ENCODE data around the gene PDSS1. TPM values are rescaled to one million over a fixed set of nuclear protein-coding genes. Genes with fewer than 3 reads are reported as not detected.

The PDSS1 gene
- total and polyA plus RNA-seq, 2 donors, result 30.5 to 31.5 TPM

GRCh38 chr10:26738301-26738911, 40.9 kb downstream of the PDSS1 start:
- DNase-seq (ENCODE audit: low read depth in 6 of 9, low spot score in 9 of 9), result no peak
- H3K27ac ChIP-seq (ENCODE audit: low read depth in 1 of 2, low read length in 1 of 2), result peak overlapping the region in 1 of 2 donors; percentile 53
- WGBS, result 95% methylated on average over 5 of the region's 5 CpGs
- no peaks in the 10 kb centered on the region for H3K9me3 ChIP-seq (ENCODE audit: control insufficient read depth in 2 of 2, insufficient read depth in 1 of 2, low read length in 1 of 2)
- peaks cover 57 to 85% of the 10 kb centered on the region in 2 donors for H3K36me3 ChIP-seq (ENCODE audit: control insufficient read depth in 2 of 2, insufficient read depth in 2 of 2, low read length in 1 of 2)
- H3K4me1 ChIP-seq (ENCODE audit: control insufficient read depth in 2 of 2, insufficient read depth in 2 of 2, low read length in 2 of 2), result no peaks in the 10 kb centered on the region
- no peaks in the 10 kb centered on the region for H3K27me3 ChIP-seq (ENCODE audit: control insufficient read depth in 2 of 2, insufficient read depth in 1 of 2, low read length in 1 of 2)
- H3K4me3 ChIP-seq (ENCODE audit: low read length in 2 of 2), result no peak overlapping the region

DNA sequence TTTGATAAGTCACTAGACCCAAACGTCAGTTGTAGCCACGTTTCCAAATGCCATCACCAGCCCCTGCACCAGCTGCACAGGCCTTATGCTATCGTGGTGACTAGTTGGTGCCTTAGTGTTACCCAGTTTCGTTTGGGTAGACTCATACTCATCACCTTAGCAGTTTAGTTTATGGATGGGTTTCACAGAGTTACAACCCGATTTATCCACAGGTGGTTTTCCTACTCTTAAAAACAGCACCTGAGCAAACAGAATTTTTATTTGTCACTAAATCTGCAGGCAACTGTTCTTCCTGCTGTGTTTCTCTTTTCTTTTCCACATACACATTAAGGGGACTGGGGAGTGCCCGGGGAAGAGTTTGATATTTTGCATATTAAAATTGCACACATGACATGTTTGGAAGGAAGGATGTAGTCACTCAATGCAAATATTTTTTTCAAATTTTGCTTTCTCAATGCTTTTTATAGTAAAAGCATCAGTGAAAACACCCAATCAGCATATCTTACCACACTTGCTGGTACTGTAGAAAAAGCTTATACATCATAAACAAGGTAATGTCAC, 41.6 kb downstream of the PDSS1 start:
- DNase-seq (ENCODE audit: low read depth in 6 of 9, low spot score in 9 of 9), result no peak
- Histone ChIP-seq H3K27me3 (ENCODE audit: control insufficient read depth in 2 of 2, insufficient read depth in 1 of 2, low read length in 1 of 2) (no peaks in the 10 kb centered on the region), H3K27ac (ENCODE audit: low read depth in 1 of 2, low read length in 1 of 2) (peak overlapping the region in 1 of 2 donors; percentile 4), H3K36me3 (ENCODE audit: control insufficient read depth in 2 of 2, insufficient read depth in 2 of 2, low read length in 1 of 2) (peaks cover 50 to 85% of the 10 kb centered on the region in 2 donors), H3K4me1 (ENCODE audit: control insufficient read depth in 2 of 2, insufficient read depth in 2 of 2, low read length in 2 of 2) (no peaks in the 10 kb centered on the region), H3K4me3 (ENCODE audit: low read length in 2 of 2) (no peak overlapping the region), H3K9me3 (ENCODE audit: control insufficient read depth in 2 of 2, insufficient read depth in 1 of 2, low read length in 1 of 2) (no peaks in the 10 kb centered on the region)
- WGBS, result 91% methylated on average over 6 of the region's 6 CpGs

DNA sequence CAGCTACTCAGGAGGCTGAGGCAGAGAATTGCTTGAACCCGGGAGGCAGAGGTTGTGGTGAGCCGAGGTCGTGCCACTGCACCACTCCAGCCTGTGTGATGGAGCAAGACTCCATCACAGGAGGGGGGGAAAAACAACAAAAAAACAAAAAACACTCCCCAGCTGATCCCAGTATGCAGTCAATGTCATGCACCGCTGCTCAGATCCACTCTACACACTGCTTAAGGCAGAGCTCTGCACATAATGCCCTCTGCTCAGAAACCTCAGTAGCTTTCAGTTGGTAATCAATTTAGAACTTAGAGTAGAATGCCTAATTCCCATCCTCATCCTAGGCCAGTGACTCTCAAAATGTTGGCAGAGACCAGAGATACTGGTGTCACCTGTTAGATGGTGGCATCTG, 43.9 kb downstream of the PDSS1 start:
- H3K36me3 ChIP-seq (ENCODE audit: control insufficient read depth in 2 of 2, insufficient read depth in 2 of 2, low read length in 1 of 2), result peaks cover 36 to 74% of the 10 kb centered on the region in 2 donors
- no peak for DNase-seq (ENCODE audit: low read depth in 6 of 9, low spot score in 9 of 9)
- no peak overlapping the region for H3K4me3 ChIP-seq (ENCODE audit: low read length in 2 of 2)
- H3K4me1 ChIP-seq (ENCODE audit: control insufficient read depth in 2 of 2, insufficient read depth in 2 of 2, low read length in 2 of 2), result no peaks in the 10 kb centered on the region
- H3K27ac ChIP-seq (ENCODE audit: low read depth in 1 of 2, low read length in 1 of 2), result no peak overlapping the region
- WGBS, result 99% methylated on average over 4 of the region's 4 CpGs
- no peaks in the 10 kb centered on the region for H3K27me3 ChIP-seq (ENCODE audit: control insufficient read depth in 2 of 2, insufficient read depth in 1 of 2, low read length in 1 of 2)
- no peaks in the 10 kb centered on the region for H3K9me3 ChIP-seq (ENCODE audit: control insufficient read depth in 2 of 2, insufficient read depth in 1 of 2, low read length in 1 of 2)

DNA sequence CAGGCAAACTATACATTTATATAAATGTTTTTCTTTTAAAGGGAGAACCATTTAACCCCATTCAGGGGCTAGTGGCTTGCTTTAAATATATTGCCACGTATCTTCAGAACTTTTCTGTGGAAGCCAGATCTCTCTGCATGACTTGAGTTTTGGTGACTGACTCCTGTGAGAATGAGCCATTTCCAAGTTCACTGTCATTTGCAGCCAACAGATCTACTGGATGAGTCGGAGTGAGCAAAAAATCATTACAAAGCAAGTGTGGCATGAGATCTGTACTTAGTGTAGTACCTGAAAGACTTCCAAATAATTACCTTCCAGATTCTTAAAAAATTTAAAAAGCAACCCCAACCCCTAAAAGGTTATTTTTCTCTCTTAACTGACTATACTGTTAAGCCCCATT, 45.6 kb downstream of the PDSS1 start:
- no peak for DNase-seq (ENCODE audit: low read depth in 6 of 9, low spot score in 9 of 9)
- Histone ChIP-seq H3K4me3 (ENCODE audit: low read length in 2 of 2) (no peak overlapping the region), H3K27ac (ENCODE audit: low read depth in 1 of 2, low read length in 1 of 2) (no peak overlapping the region), H3K4me1 (ENCODE audit: control insufficient read depth in 2 of 2, insufficient read depth in 2 of 2, low read length in 2 of 2) (no peaks in the 10 kb centered on the region), H3K36me3 (ENCODE audit: control insufficient read depth in 2 of 2, insufficient read depth in 2 of 2, low read length in 1 of 2) (peaks cover 30 to 73% of the 10 kb centered on the region in 2 donors), H3K27me3 (ENCODE audit: control insufficient read depth in 2 of 2, insufficient read depth in 1 of 2, low read length in 1 of 2) (no peaks in the 10 kb centered on the region), H3K9me3 (ENCODE audit: control insufficient read depth in 2 of 2, insufficient read depth in 1 of 2, low read length in 1 of 2) (no peaks in the 10 kb centered on the region)
- 96% methylated on average over 2 of the region's 2 CpGs for WGBS

DNA sequence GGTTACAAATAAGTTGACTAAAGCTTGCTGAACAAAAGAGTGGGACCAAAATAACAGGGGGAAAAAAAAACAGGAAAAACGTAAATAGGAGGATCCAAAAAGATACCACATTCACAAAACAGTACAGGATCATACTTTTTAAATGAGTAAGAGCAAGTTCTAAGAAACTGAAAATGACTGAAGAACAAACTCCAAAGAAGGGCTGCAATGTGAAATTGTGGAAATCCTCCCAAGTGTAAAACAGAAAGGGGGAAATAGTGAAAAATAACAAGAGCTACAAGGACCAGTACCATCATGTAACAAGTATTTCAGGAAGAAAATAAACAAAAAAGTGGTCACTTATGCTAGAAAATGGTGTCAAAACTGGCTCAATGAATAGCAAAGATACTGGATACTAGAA, 46.3 kb downstream of the PDSS1 start:
- Histone ChIP-seq H3K4me1 (ENCODE audit: control insufficient read depth in 2 of 2, insufficient read depth in 2 of 2, low read length in 2 of 2) (no peaks in the 10 kb centered on the region), H3K4me3 (ENCODE audit: low read length in 2 of 2) (no peak overlapping the region), H3K27ac (ENCODE audit: low read depth in 1 of 2, low read length in 1 of 2) (no peak overlapping the region), H3K36me3 (ENCODE audit: control insufficient read depth in 2 of 2, insufficient read depth in 2 of 2, low read length in 1 of 2) (peaks cover 27 to 71% of the 10 kb centered on the region in 2 donors), H3K27me3 (ENCODE audit: control insufficient read depth in 2 of 2, insufficient read depth in 1 of 2, low read length in 1 of 2) (no peaks in the 10 kb centered on the region), H3K9me3 (ENCODE audit: control insufficient read depth in 2 of 2, insufficient read depth in 1 of 2, low read length in 1 of 2) (no peaks in the 10 kb centered on the region)
- no peak for DNase-seq (ENCODE audit: low read depth in 6 of 9, low spot score in 9 of 9)
- WGBS, result 94% methylated on average over 1 of the region's 1 CpG

GRCh38 chr10:26746061-26746460, 48.6 kb downstream of the PDSS1 start:
- H3K4me3 ChIP-seq (ENCODE audit: low read length in 2 of 2), result no peak overlapping the region
- peaks cover 24 to 61% of the 10 kb centered on the region in 2 donors for H3K36me3 ChIP-seq (ENCODE audit: control insufficient read depth in 2 of 2, insufficient read depth in 2 of 2, low read length in 1 of 2)
- H3K9me3 ChIP-seq (ENCODE audit: control insufficient read depth in 2 of 2, insufficient read depth in 1 of 2, low read length in 1 of 2), result no peaks in the 10 kb centered on the region
- no peak overlapping the region for H3K27ac ChIP-seq (ENCODE audit: low read depth in 1 of 2, low read length in 1 of 2)
- DNase-seq (ENCODE audit: low read depth in 6 of 9, low spot score in 9 of 9), result no peak
- H3K27me3 ChIP-seq (ENCODE audit: control insufficient read depth in 2 of 2, insufficient read depth in 1 of 2, low read length in 1 of 2), result no peaks in the 10 kb centered on the region
- 89% methylated on average over 5 of the region's 5 CpGs for WGBS
- H3K4me1 ChIP-seq (ENCODE audit: control insufficient read depth in 2 of 2, insufficient read depth in 2 of 2, low read length in 2 of 2), result no peaks in the 10 kb centered on the region

DNA sequence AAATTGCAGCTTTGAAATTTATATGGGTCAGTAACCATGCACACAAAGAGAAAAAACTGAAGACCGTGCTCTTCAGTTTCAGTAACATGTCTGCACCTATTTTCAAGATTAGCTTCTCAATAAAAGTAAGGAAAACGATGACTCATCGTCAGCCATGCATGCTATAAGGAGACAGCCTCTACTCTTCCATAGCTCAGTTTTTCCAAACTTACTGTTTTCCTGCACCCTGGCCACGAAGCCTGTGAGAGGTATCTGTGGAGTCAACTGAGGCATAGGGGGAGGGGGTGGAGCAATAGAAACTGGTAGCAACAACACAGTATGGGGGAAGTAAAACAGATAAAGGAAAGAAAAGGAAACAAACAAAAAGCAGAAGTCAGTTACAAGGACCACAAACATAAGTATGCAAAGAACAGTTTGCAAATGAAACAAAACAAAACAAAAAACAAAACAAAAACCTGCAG, 58.0 kb downstream of the PDSS1 start:
- H3K27me3 ChIP-seq (ENCODE audit: control insufficient read depth in 2 of 2, insufficient read depth in 1 of 2, low read length in 1 of 2), result no peaks in the 10 kb centered on the region
- WGBS, result 89% methylated on average over 4 of the region's 4 CpGs
- no peaks in the 10 kb centered on the region for H3K4me1 ChIP-seq (ENCODE audit: control insufficient read depth in 2 of 2, insufficient read depth in 2 of 2, low read length in 2 of 2)
- H3K27ac ChIP-seq (ENCODE audit: low read depth in 1 of 2, low read length in 1 of 2), result no peak overlapping the region
- no peak overlapping the region for H3K4me3 ChIP-seq (ENCODE audit: low read length in 2 of 2)
- H3K36me3 ChIP-seq (ENCODE audit: control insufficient read depth in 2 of 2, insufficient read depth in 2 of 2, low read length in 1 of 2), result peaks cover 14 to 25% of the 10 kb centered on the region in 2 donors
- DNase-seq (ENCODE audit: low read depth in 6 of 9, low spot score in 9 of 9), result peak in 1 of 9 donors; percentile 12
- H3K9me3 ChIP-seq (ENCODE audit: control insufficient read depth in 2 of 2, insufficient read depth in 1 of 2, low read length in 1 of 2), result no peaks in the 10 kb centered on the region

- Histone ChIP-seq H3K4me1 (ENCODE audit: control insufficient read depth in 2 of 2, insufficient read depth in 2 of 2, low read length in 2 of 2) (no peaks in the 10 kb centered on the region), H3K27ac (ENCODE audit: low read depth in 1 of 2, low read length in 1 of 2) (no peak overlapping the region), H3K4me3 (ENCODE audit: low read length in 2 of 2) (no peak overlapping the region), H3K27me3 (ENCODE audit: control insufficient read depth in 2 of 2, insufficient read depth in 1 of 2, low read length in 1 of 2) (no peaks in the 10 kb centered on the region), H3K9me3 (ENCODE audit: control insufficient read depth in 2 of 2, insufficient read depth in 1 of 2, low read length in 1 of 2) (no peaks in the 10 kb centered on the region), H3K36me3 (ENCODE audit: control insufficient read depth in 2 of 2, insufficient read depth in 2 of 2, low read length in 1 of 2) (peaks cover 13 to 28% of the 10 kb centered on the region in 2 donors)
- DNase-seq (ENCODE audit: low read depth in 6 of 9, low spot score in 9 of 9), result no peak
- WGBS, result 96% methylated on average over 4 of the region's 4 CpGs
These were observed 61.5 kb downstream of the PDSS1 start for GRCh38 chr10:26759008-26759407.

GRCh38 chr10:26765549-26765948, 68.0 kb downstream of the PDSS1 start:
- Histone ChIP-seq H3K36me3 (ENCODE audit: control insufficient read depth in 2 of 2, insufficient read depth in 2 of 2, low read length in 1 of 2) (peaks cover 8 to 53% of the 10 kb centered on the region in 2 donors), H3K4me1 (ENCODE audit: control insufficient read depth in 2 of 2, insufficient read depth in 2 of 2, low read length in 2 of 2) (no peaks in the 10 kb centered on the region), H3K27me3 (ENCODE audit: control insufficient read depth in 2 of 2, insufficient read depth in 1 of 2, low read length in 1 of 2) (no peaks in the 10 kb centered on the region), H3K4me3 (ENCODE audit: low read length in 2 of 2) (no peak overlapping the region), H3K27ac (ENCODE audit: low read depth in 1 of 2, low read length in 1 of 2) (no peak overlapping the region), H3K9me3 (ENCODE audit: control insufficient read depth in 2 of 2, insufficient read depth in 1 of 2, low read length in 1 of 2) (no peaks in the 10 kb centered on the region)
- 98% methylated on average over 2 of the region's 2 CpGs for WGBS
- DNase-seq (ENCODE audit: low read depth in 6 of 9, low spot score in 9 of 9), result no peak

Measured in thymus (tissue), 11 donors.